Panc1 (cell line): ENCODE data around the gene IGLON5.

Source experiments
- POLR2AphosphoS5 ChIP-seq: IDR thresholded peaks from 2 replicates; pipeline ENCODE4 v1.6.1; 2012; ENCODE audit warnings: mild to moderate bottlenecking, low read depth, low read length, moderate library complexity
- SIN3A ChIP-seq: IDR thresholded peaks from 2 replicates; pipeline ENCODE4 v1.6.1; 2012; ENCODE audit warnings: low read depth, mild to moderate bottlenecking, low read length, moderate library complexity, borderline replicate concordance; ENCODE audit not compliant: insufficient read depth
- TCF7L2 ChIP-seq: IDR thresholded peaks from 2 replicates; pipeline ENCODE4 v1.6.1; 2011; ENCODE audit warnings: mild to moderate bottlenecking, low read depth, low read length, inconsistent platforms
- TF ChIP-seq, protein P1 (sequence below): fragments of 450-650 bp; IDR thresholded peaks from 2 replicates; pipeline ENCODE4 v1.5.1; 2017; ENCODE audit warnings: mild to moderate bottlenecking
- TF ChIP-seq, protein P2 (sequence below), 2 experiments: IDR thresholded peaks; 2 replicates each; pipeline ENCODE4 v1.6.1; 2011 to 2012; ENCODE audit warnings: low read depth in 2 of 2, control low read depth in 1 of 2, low read length in 1 of 2, mild to moderate bottlenecking in 1 of 2, moderate library complexity in 1 of 2; ENCODE audit not compliant: insufficient read depth in 1 of 2

DNA sequence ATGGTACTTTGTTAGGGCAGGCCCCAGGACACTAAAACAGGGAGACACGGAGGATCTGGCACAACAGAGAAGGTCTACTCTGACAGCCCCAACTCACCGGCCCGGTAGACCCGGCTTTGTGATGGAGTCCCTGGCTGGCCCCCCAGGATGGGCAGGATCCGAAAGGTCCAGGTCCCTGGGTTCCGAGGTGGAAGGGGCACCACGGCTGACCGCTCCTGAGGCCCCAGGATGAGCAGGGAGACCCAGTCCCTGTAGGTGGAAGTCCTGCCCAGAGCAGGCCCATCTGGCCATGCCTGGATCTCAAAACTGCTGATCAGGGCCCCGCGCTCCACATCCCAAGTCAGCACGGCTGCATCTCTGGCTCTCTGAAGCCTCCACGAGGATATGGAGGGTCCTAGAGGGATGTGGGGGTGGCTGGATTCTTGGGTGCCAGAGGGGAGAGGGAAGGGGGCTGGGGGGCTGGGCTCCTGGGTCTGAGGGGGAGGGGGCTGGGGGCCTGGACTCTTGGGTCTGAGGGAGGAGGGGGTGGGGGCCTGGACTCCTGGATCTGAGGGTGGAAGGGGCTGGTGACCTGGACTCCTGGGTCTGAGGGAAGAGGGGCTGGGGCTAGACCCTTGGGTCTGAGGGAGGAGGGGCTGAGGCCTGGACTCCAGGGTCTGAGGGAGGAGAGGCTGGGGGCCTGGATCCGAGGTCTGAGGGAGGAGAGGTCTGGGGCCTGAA is 25.9 kb downstream of the IGLON5 start:
- TF ChIP-seq SIN3A (no peak), POLR2AphosphoS5 (no peak), TCF7L2 (no peak)
- TF ChIP-seq, protein P1, sequence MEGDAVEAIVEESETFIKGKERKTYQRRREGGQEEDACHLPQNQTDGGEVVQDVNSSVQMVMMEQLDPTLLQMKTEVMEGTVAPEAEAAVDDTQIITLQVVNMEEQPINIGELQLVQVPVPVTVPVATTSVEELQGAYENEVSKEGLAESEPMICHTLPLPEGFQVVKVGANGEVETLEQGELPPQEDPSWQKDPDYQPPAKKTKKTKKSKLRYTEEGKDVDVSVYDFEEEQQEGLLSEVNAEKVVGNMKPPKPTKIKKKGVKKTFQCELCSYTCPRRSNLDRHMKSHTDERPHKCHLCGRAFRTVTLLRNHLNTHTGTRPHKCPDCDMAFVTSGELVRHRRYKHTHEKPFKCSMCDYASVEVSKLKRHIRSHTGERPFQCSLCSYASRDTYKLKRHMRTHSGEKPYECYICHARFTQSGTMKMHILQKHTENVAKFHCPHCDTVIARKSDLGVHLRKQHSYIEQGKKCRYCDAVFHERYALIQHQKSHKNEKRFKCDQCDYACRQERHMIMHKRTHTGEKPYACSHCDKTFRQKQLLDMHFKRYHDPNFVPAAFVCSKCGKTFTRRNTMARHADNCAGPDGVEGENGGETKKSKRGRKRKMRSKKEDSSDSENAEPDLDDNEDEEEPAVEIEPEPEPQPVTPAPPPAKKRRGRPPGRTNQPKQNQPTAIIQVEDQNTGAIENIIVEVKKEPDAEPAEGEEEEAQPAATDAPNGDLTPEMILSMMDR, result no peak
- TF ChIP-seq, protein P2, sequence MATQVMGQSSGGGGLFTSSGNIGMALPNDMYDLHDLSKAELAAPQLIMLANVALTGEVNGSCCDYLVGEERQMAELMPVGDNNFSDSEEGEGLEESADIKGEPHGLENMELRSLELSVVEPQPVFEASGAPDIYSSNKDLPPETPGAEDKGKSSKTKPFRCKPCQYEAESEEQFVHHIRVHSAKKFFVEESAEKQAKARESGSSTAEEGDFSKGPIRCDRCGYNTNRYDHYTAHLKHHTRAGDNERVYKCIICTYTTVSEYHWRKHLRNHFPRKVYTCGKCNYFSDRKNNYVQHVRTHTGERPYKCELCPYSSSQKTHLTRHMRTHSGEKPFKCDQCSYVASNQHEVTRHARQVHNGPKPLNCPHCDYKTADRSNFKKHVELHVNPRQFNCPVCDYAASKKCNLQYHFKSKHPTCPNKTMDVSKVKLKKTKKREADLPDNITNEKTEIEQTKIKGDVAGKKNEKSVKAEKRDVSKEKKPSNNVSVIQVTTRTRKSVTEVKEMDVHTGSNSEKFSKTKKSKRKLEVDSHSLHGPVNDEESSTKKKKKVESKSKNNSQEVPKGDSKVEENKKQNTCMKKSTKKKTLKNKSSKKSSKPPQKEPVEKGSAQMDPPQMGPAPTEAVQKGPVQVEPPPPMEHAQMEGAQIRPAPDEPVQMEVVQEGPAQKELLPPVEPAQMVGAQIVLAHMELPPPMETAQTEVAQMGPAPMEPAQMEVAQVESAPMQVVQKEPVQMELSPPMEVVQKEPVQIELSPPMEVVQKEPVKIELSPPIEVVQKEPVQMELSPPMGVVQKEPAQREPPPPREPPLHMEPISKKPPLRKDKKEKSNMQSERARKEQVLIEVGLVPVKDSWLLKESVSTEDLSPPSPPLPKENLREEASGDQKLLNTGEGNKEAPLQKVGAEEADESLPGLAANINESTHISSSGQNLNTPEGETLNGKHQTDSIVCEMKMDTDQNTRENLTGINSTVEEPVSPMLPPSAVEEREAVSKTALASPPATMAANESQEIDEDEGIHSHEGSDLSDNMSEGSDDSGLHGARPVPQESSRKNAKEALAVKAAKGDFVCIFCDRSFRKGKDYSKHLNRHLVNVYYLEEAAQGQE (IDR thresholded peaks at IDR 0.05; ENCODE audit: insufficient read depth in 1 of 2, low read depth in 2 of 2, low read length in 1 of 2), result no peak
